ENCODE measurements around the gene TBX18. TPM values are rescaled to one million over a fixed set of nuclear protein-coding genes. Genes with fewer than 3 reads are reported as not detected.

The TBX18 gene
- polyA plus RNA-seq (ENCODE audit: insufficient read length in 4 of 4), result 10 to 100 TPM in 1 of 4 donors, 1 to 10 TPM in 3; 7.6 to 10.7 (median 8.9) TPM

GRCh38 chr6:84764332-84765049 lies at the start of gene TBX18:
TSS of gene TBX18 (minus strand) at chr6:84764598. CDS start at chr6:84764181, 417 bp downstream.
- DNase-seq (ENCODE audit: low read depth in 4 of 4, low spot score in 2 of 4), result peak in 3 of 4 donors; percentile 72 to 84 (median 78)

GRCh38 chr6:84811351-84811750 lies 47.0 kb upstream of the TBX18 start:
- DNase-seq (ENCODE audit: low read depth in 4 of 4, low spot score in 2 of 4), result no peak

GRCh38 chr6:84809455-84809854 lies 45.1 kb upstream of the TBX18 start:
- DNase-seq (ENCODE audit: low read depth in 4 of 4, low spot score in 2 of 4), result no peak

- DNase-seq (ENCODE audit: low read depth in 4 of 4, low spot score in 2 of 4), result no peak
Measured at GRCh38 chr6:84808491-84809061, 44.2 kb upstream of the TBX18 start.

- no peak for DNase-seq (ENCODE audit: low read depth in 4 of 4, low spot score in 2 of 4)
Measured at GRCh38 chr6:84805145-84805544, 40.7 kb upstream of the TBX18 start.

- no peak for DNase-seq (ENCODE audit: low read depth in 4 of 4, low spot score in 2 of 4)
Measured at GRCh38 chr6:84804720-84805119, 40.3 kb upstream of the TBX18 start.

- no peak for DNase-seq (ENCODE audit: low read depth in 4 of 4, low spot score in 2 of 4)
Measured at GRCh38 chr6:84801250-84801649, 36.9 kb upstream of the TBX18 start.

GRCh38 chr6:84798257-84798656 lies 33.9 kb upstream of the TBX18 start:
- DNase-seq (ENCODE audit: low read depth in 4 of 4, low spot score in 2 of 4), result peak in 1 of 4 donors; percentile 31

- no peak for DNase-seq (ENCODE audit: low read depth in 4 of 4, low spot score in 2 of 4)
Measured at GRCh38 chr6:84796343-84796742, 31.9 kb upstream of the TBX18 start.

- DNase-seq (ENCODE audit: low read depth in 4 of 4, low spot score in 2 of 4), result no peak
Measured at GRCh38 chr6:84791927-84792326, 27.5 kb upstream of the TBX18 start.

GRCh38 chr6:84791233-84791632 lies 26.8 kb upstream of the TBX18 start:
- DNase-seq (ENCODE audit: low read depth in 4 of 4, low spot score in 2 of 4), result no peak

- no peak for DNase-seq (ENCODE audit: low read depth in 4 of 4, low spot score in 2 of 4)
Measured at GRCh38 chr6:84789170-84789569, 24.8 kb upstream of the TBX18 start.

GRCh38 chr6:84788689-84789088 lies 24.3 kb upstream of the TBX18 start:
- no peak for DNase-seq (ENCODE audit: low read depth in 4 of 4, low spot score in 2 of 4)

- no peak for DNase-seq (ENCODE audit: low read depth in 4 of 4, low spot score in 2 of 4)
Measured at GRCh38 chr6:84785671-84786070, 21.3 kb upstream of the TBX18 start.

- DNase-seq (ENCODE audit: low read depth in 4 of 4, low spot score in 2 of 4), result no peak
Measured at GRCh38 chr6:84779917-84780316, 15.5 kb upstream of the TBX18 start.

- DNase-seq (ENCODE audit: low read depth in 4 of 4, low spot score in 2 of 4), result no peak
Measured at GRCh38 chr6:84779380-84779779, 15.0 kb upstream of the TBX18 start.

GRCh38 chr6:84777888-84778287 lies 13.5 kb upstream of the TBX18 start:
- DNase-seq (ENCODE audit: low read depth in 4 of 4, low spot score in 2 of 4), result no peak

- no peak for DNase-seq (ENCODE audit: low read depth in 4 of 4, low spot score in 2 of 4)
Measured at GRCh38 chr6:84776392-84776791, 12.0 kb upstream of the TBX18 start.

GRCh38 chr6:84775751-84776150 lies 11.4 kb upstream of the TBX18 start:
- DNase-seq (ENCODE audit: low read depth in 4 of 4, low spot score in 2 of 4), result no peak

GRCh38 chr6:84774985-84775284 lies 10.5 kb upstream of the TBX18 start:
- no peak for DNase-seq (ENCODE audit: low read depth in 4 of 4, low spot score in 2 of 4)

- DNase-seq (ENCODE audit: low read depth in 4 of 4, low spot score in 2 of 4), result no peak
Measured at GRCh38 chr6:84774157-84774984, 10.0 kb upstream of the TBX18 start.

All from left renal cortex interstitium (tissue), 4 donors.